Sigmoid colon (tissue), 4 donors: ENCODE measurements around the gene MCFD2.
A peak's percentile ranks its signal among the peaks of the same experiment; 100 is the strongest.
"Not testable (repeated sequence)": the region's sequence is repeated elsewhere in the genome, so short reads cannot be mapped to it uniquely, and the experiment has no call there.

ENCODE experiments used
- EP300 ChIP-seq, 4 donors: sonication (generic); formaldehyde crosslinking; IDR thresholded peaks; one replicate each; pipeline ENCODE4 v1.6.1; 2017; ENCODE audit warnings: antibody characterized with exemption in 4 of 4
- POLR2A ChIP-seq, 2 donors: fragments of 450-650 bp; IDR thresholded peaks; one replicate each; pipeline ENCODE4 v1.6.1; 2016; ENCODE audit warnings: antibody characterized with exemption in 2 of 2, mild to moderate bottlenecking in 2 of 2, moderate library complexity in 2 of 2
- POLR2AphosphoS5 ChIP-seq, 4 donors: sonication (generic); formaldehyde crosslinking; IDR thresholded peaks; one replicate each; pipeline ENCODE4 v1.6.1; 2017; ENCODE audit warnings: antibody characterized with exemption in 4 of 4
- TF ChIP-seq, protein P1 (sequence below), 4 experiments: fragments of 450-650 bp in 3 of 4; fragments of 200-600 bp in 1 of 4; IDR thresholded peaks; one replicate each; pipeline ENCODE4 v1.5.1; 2016 to 2019; ENCODE audit warnings: antibody characterized with exemption in 4 of 4, mild to moderate bottlenecking in 3 of 4, moderate library complexity in 2 of 4

- TF ChIP-seq, protein P1, sequence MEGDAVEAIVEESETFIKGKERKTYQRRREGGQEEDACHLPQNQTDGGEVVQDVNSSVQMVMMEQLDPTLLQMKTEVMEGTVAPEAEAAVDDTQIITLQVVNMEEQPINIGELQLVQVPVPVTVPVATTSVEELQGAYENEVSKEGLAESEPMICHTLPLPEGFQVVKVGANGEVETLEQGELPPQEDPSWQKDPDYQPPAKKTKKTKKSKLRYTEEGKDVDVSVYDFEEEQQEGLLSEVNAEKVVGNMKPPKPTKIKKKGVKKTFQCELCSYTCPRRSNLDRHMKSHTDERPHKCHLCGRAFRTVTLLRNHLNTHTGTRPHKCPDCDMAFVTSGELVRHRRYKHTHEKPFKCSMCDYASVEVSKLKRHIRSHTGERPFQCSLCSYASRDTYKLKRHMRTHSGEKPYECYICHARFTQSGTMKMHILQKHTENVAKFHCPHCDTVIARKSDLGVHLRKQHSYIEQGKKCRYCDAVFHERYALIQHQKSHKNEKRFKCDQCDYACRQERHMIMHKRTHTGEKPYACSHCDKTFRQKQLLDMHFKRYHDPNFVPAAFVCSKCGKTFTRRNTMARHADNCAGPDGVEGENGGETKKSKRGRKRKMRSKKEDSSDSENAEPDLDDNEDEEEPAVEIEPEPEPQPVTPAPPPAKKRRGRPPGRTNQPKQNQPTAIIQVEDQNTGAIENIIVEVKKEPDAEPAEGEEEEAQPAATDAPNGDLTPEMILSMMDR (IDR thresholded peaks at IDR 0.05): not testable (repeated sequence)
- TF ChIP-seq POLR2A (IDR thresholded peaks at IDR 0.05): not testable (repeated sequence)
- TF ChIP-seq POLR2AphosphoS5 (IDR thresholded peaks at IDR 0.05) (peak in 1 of 4 donors; percentile 27), EP300 (IDR thresholded peaks at IDR 0.05) (peak in 1 of 4 donors; percentile 21)
These were observed 39.5 kb downstream of the MCFD2 start for GRCh38 chr2:46875962-46876689.
